ENCODE measurements around the gene ZCCHC7. TPM values are rescaled to one million over a fixed set of nuclear protein-coding genes. Genes with fewer than 3 reads are reported as not detected.

ZCCHC7 gene
- total RNA-seq, 1 donor from 2014 or later, result 9.9 TPM

- no peak for DNase-seq (ENCODE audit: low read depth in 2 of 2)
Observed at GRCh38 chr9:37404590-37404989, 284.2 kb downstream of the ZCCHC7 start.

- no peak for DNase-seq (ENCODE audit: low read depth in 2 of 2)
Observed at GRCh38 chr9:37405350-37405749, 285.0 kb downstream of the ZCCHC7 start.

GRCh38 chr9:37405764-37406380 lies 285.5 kb downstream of the ZCCHC7 start:
- DNase-seq (ENCODE audit: low read depth in 2 of 2), result no peak

- DNase-seq (ENCODE audit: low read depth in 2 of 2), result no peak
Observed at GRCh38 chr9:37406603-37407401, 286.4 kb downstream of the ZCCHC7 start.

GRCh38 chr9:37407468-37407867 lies 287.1 kb downstream of the ZCCHC7 start:
- no peak for DNase-seq (ENCODE audit: low read depth in 2 of 2)

Other genes starting within 250 kb of the ZCCHC7 start
- gene PAX5, start 86.3 kb upstream of the ZCCHC7 start, total RNA-seq, result not detected in 2 replicates